ENCODE measurements around the gene ABCD1.

The ABCD1 gene

DNA sequence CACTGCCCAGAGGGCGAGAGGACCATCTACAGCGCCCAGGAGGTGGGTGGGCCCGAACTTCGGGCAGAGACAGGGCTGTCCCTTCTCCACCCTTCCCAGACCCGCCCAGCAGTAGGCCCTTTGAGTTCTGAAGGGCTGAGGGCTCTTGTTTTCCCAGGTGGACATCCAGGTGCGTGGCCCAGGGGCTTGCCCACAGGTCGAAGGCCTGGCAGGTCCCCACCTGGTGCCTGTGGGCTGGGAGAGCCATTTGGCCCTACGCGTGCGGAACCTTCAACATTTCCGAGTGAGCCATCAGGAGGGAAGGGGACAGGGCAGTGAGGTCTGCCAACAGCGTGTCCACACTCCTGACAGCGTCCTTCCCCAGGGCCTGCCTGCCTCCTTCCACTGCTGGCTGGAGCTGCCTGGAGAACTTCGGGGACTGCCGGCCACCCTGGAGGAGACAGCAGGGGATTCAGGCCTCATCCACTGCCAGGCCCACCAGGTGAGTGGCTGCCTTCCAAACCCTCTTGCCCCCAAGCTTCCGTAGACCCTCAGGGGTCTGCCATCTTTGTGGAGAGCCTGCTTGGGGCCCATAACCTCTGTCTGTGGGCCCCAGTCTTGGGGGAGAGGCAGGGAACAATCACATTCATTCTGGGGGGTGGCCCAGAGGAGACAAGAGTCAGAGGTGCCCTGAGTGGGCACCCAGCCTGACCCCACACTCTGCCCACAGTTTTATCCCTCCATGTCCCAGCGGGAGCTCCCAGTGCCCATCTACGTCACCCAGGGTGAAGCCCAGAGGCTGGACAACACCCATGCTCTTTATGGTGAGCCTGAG lies 46.2 kb downstream of the ABCD1 start:
- Histone ChIP-seq H4K12ac (ENCODE audit: low read depth, low read length) (no peak overlapping the region), H3K79me1 (ENCODE audit: low read length) (no peaks in the 10 kb centered on the region), H4K91ac (ENCODE audit: low read depth, low read length) (no peak overlapping the region), H2AK5ac (ENCODE audit: low read length) (no peak overlapping the region), H4K8ac (ENCODE audit: low read depth, low read length) (no peak overlapping the region), H2BK5ac (ENCODE audit: low read depth, low read length, poor library complexity) (no peak overlapping the region), H2AFZ (ENCODE audit: insufficient read depth, low read length, poor library complexity) (no peak overlapping the region), H3K4me3 (ENCODE audit: low read depth, low read length) (no peak overlapping the region), H3K4me1 (ENCODE audit: control insufficient read depth in 1 of 2, insufficient read depth in 2 of 2, low read length in 2 of 2) (no peaks in the 10 kb centered on the region), H3K27ac (ENCODE audit: low read depth, low read length) (no peak overlapping the region), H3K9ac (ENCODE audit: low read length) (no peak overlapping the region), H3K4me2 (ENCODE audit: low read length) (no peak overlapping the region), H3K23ac (ENCODE audit: low read length) (no peak overlapping the region), H3K27me3 (ENCODE audit: insufficient read depth, low read length) (no peaks in the 10 kb centered on the region), H2BK12ac (ENCODE audit: low read length) (no peak overlapping the region), H3K79me2 (ENCODE audit: control insufficient read depth, insufficient read depth, low read length, poor library complexity) (no peaks in the 10 kb centered on the region), H3K36me3 (ENCODE audit: control insufficient read depth in 1 of 2, insufficient read depth in 2 of 2, low read length in 2 of 2) (no peaks in the 10 kb centered on the region), H3K18ac (ENCODE audit: low read length) (no peak overlapping the region), H3K4ac (ENCODE audit: low read depth, low read length) (no peak overlapping the region), H2BK120ac (ENCODE audit: insufficient read depth, low read length, poor library complexity) (no peak overlapping the region), H3K14ac (ENCODE audit: low read length) (no peak overlapping the region), H3K9me3 (ENCODE audit: insufficient read depth, low read depth, low read length) (peaks cover 2% of the 10 kb centered on the region)
- WGBS (ENCODE audit: extremely low coverage, insufficient coverage, insufficient read length) = no CpG with 5 or more reads among the region's 18 CpGs
- no peak for DNase-seq

DNA sequence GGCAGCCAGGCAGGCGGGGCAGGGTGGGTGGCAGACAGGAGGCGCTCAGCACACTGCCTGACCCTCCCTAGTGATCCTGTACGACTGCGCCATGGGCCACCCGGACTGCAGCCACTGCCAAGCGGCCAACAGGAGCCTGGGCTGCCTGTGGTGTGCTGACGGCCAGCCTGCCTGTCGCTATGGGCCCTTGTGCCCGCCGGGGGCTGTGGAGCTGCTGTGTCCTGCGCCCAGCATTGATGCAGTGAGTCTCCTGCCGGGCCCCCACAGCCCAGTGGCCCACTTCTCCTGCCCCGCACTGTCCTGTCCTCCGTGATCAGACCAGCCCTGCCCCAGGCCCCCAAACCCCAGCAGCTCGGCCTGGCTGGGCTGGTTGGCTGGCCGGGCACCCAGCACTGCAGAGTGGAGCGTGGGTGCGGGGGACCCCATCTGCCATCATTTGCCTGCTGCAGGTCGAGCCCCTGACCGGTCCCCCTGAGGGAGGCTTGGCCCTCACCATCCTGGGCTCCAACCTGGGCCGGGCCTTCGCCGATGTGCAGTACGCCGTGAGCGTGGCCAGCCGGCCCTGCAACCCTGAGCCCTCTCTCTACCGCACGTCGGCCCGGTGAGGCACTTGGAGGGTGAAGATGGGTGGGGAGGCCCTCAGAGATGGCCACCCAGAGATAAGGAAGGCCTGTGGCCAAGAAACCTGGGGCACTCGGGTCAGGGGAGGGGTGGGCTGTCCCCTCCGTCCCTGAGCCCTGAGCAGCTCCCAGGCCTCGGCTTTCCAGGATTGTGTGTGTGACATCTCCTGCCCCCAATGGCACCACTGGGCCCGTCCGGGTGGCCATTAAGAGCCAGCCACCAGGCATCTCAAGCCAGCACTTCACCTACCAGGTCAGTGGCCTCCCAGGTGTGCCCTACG lies 47.0 kb downstream of the ABCD1 start:
- WGBS (ENCODE audit: extremely low coverage, insufficient coverage, insufficient read length) = no CpG with 5 or more reads among the region's 37 CpGs
- no peaks in the 10 kb centered on the region for H3K27me3 ChIP-seq (ENCODE audit: insufficient read depth, low read length)

DNA sequence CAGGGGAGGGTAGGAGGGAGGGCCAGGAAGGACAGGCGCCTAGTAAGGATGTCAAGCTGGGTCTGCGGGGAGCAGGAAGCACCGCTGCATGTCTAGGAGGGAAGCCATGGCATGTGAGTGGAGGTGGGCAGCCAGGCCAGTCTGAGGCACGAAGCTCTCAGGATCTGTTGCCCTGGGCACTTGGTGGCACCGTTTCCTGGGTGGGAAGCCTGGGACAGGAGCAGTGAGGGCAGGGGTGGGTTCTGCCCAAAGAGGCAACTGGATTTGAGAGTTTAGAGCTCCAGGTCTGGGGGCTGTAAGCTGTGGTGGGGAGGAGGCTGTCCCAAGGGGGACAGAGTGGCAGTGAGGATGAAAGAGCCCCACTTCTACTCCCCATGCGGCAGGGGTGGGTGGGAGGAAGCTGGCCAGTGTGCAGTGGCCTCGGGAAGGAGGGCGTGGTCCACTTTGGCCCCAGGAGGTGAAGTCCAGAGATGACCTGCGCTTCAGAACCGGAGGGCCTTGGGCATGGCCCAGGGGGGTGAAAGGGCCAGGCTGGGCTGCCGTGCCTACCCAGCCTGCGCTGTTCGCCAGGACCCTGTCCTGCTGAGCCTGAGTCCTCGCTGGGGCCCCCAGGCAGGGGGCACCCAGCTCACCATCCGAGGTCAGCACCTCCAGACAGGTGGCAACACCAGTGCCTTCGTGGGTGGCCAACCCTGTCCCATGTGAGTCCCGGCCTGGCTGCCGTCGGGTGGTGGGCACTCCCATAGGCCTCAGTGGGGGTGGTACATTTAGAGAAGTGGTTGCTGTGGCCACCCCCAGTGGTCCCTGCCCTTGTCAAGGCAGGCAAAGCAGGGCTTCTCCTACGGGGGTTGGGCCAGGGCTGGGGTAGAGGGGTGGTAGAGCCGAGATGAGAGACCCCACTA lies 47.9 kb downstream of the ABCD1 start:
- no peak overlapping the region for H3K4me3 ChIP-seq (ENCODE audit: low read depth, low read length)
- no peak overlapping the region for H3K4ac ChIP-seq (ENCODE audit: low read depth, low read length)
- H2BK120ac ChIP-seq (ENCODE audit: insufficient read depth, low read length, poor library complexity) = no peak overlapping the region
- no peak overlapping the region for H2AFZ ChIP-seq (ENCODE audit: insufficient read depth, low read length, poor library complexity)
- no peak overlapping the region for H3K4me2 ChIP-seq (ENCODE audit: low read length)
- no peak overlapping the region for H2AK5ac ChIP-seq (ENCODE audit: low read length)
- H3K9me3 ChIP-seq (ENCODE audit: insufficient read depth, low read depth, low read length) = peaks cover 3% of the 10 kb centered on the region
- no peak overlapping the region for H4K91ac ChIP-seq (ENCODE audit: low read depth, low read length)
- H3K18ac ChIP-seq (ENCODE audit: low read length) = no peak overlapping the region
- no peaks in the 10 kb centered on the region for H3K36me3 ChIP-seq (ENCODE audit: control insufficient read depth in 1 of 2, insufficient read depth in 2 of 2, low read length in 2 of 2)
- no peaks in the 10 kb centered on the region for H3K4me1 ChIP-seq (ENCODE audit: control insufficient read depth in 1 of 2, insufficient read depth in 2 of 2, low read length in 2 of 2)
- no peak overlapping the region for H2BK12ac ChIP-seq (ENCODE audit: low read length)
- H4K12ac ChIP-seq (ENCODE audit: low read depth, low read length) = no peak overlapping the region
- no peak overlapping the region for H3K14ac ChIP-seq (ENCODE audit: low read length)
- no peak overlapping the region for H4K8ac ChIP-seq (ENCODE audit: low read depth, low read length)
- no CpG with 5 or more reads among the region's 21 CpGs for WGBS (ENCODE audit: extremely low coverage, insufficient coverage, insufficient read length)
- H3K23ac ChIP-seq (ENCODE audit: low read length) = no peak overlapping the region
- H3K27ac ChIP-seq (ENCODE audit: low read depth, low read length) = no peak overlapping the region
- no peak overlapping the region for H2BK5ac ChIP-seq (ENCODE audit: low read depth, low read length, poor library complexity)
- DNase-seq = no peak
- no peaks in the 10 kb centered on the region for H3K79me2 ChIP-seq (ENCODE audit: control insufficient read depth, insufficient read depth, low read length, poor library complexity)
- no peak overlapping the region for H3K9ac ChIP-seq (ENCODE audit: low read length)
- no peaks in the 10 kb centered on the region for H3K79me1 ChIP-seq (ENCODE audit: low read length)
- H3K27me3 ChIP-seq (ENCODE audit: insufficient read depth, low read length) = no peaks in the 10 kb centered on the region

More for the DNA sequence above, 47.0 kb downstream of the ABCD1 start:
- DNase-seq = no peak
- Histone ChIP-seq H4K8ac (ENCODE audit: low read depth, low read length) (no peak overlapping the region), H3K23ac (ENCODE audit: low read length) (no peak overlapping the region), H2AFZ (ENCODE audit: insufficient read depth, low read length, poor library complexity) (no peak overlapping the region), H4K12ac (ENCODE audit: low read depth, low read length) (no peak overlapping the region), H3K79me1 (ENCODE audit: low read length) (no peaks in the 10 kb centered on the region), H2BK12ac (ENCODE audit: low read length) (no peak overlapping the region), H2BK120ac (ENCODE audit: insufficient read depth, low read length, poor library complexity) (no peak overlapping the region), H3K4me3 (ENCODE audit: low read depth, low read length) (no peak overlapping the region), H3K14ac (ENCODE audit: low read length) (no peak overlapping the region), H3K27ac (ENCODE audit: low read depth, low read length) (no peak overlapping the region), H3K79me2 (ENCODE audit: control insufficient read depth, insufficient read depth, low read length, poor library complexity) (no peaks in the 10 kb centered on the region), H3K4me2 (ENCODE audit: low read length) (no peak overlapping the region), H2BK5ac (ENCODE audit: low read depth, low read length, poor library complexity) (no peak overlapping the region), H4K91ac (ENCODE audit: low read depth, low read length) (no peak overlapping the region), H2AK5ac (ENCODE audit: low read length) (no peak overlapping the region), H3K18ac (ENCODE audit: low read length) (no peak overlapping the region), H3K36me3 (ENCODE audit: control insufficient read depth in 1 of 2, insufficient read depth in 2 of 2, low read length in 2 of 2) (no peaks in the 10 kb centered on the region), H3K4ac (ENCODE audit: low read depth, low read length) (no peak overlapping the region), H3K4me1 (ENCODE audit: control insufficient read depth in 1 of 2, insufficient read depth in 2 of 2, low read length in 2 of 2) (no peaks in the 10 kb centered on the region), H3K9ac (ENCODE audit: low read length) (no peak overlapping the region), H3K9me3 (ENCODE audit: insufficient read depth, low read depth, low read length) (peaks cover 3% of the 10 kb centered on the region)

DNA sequence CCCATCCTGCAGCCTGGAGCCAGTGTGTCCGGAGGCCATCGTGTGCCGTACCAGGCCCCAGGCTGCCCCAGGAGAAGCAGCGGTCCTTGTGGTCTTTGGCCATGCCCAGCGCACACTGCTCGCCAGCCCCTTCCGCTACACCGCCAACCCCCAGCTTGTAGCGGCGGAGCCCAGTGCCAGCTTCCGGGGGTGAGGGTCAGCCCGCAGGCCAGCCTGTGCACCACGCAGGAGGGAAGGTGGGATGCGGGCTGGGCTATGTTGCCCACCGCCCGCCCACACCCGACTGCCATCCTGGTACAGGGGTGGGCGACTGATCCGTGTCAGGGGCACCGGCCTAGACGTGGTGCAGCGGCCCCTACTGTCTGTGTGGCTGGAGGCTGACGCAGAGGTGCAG lies 48.6 kb downstream of the ABCD1 start:
- no peak overlapping the region for H3K14ac ChIP-seq (ENCODE audit: low read length)
- no peak overlapping the region for H3K23ac ChIP-seq (ENCODE audit: low read length)
- no peak overlapping the region for H3K4ac ChIP-seq (ENCODE audit: low read depth, low read length)
- no peak overlapping the region for H2BK5ac ChIP-seq (ENCODE audit: low read depth, low read length, poor library complexity)
- DNase-seq = no peak
- H2BK120ac ChIP-seq (ENCODE audit: insufficient read depth, low read length, poor library complexity) = no peak overlapping the region
- H2BK12ac ChIP-seq (ENCODE audit: low read length) = no peak overlapping the region
- no peak overlapping the region for H4K12ac ChIP-seq (ENCODE audit: low read depth, low read length)
- H3K4me2 ChIP-seq (ENCODE audit: low read length) = no peak overlapping the region
- no CpG with 5 or more reads among the region's 23 CpGs for WGBS (ENCODE audit: extremely low coverage, insufficient coverage, insufficient read length)
- no peaks in the 10 kb centered on the region for H3K79me2 ChIP-seq (ENCODE audit: control insufficient read depth, insufficient read depth, low read length, poor library complexity)
- no peaks in the 10 kb centered on the region for H3K27me3 ChIP-seq (ENCODE audit: insufficient read depth, low read length)
- no peaks in the 10 kb centered on the region for H3K4me1 ChIP-seq (ENCODE audit: control insufficient read depth in 1 of 2, insufficient read depth in 2 of 2, low read length in 2 of 2)
- no peak overlapping the region for H2AFZ ChIP-seq (ENCODE audit: insufficient read depth, low read length, poor library complexity)
- no peak overlapping the region for H3K4me3 ChIP-seq (ENCODE audit: low read depth, low read length)
- peaks cover 3% of the 10 kb centered on the region for H3K9me3 ChIP-seq (ENCODE audit: insufficient read depth, low read depth, low read length)
- no peaks in the 10 kb centered on the region for H3K36me3 ChIP-seq (ENCODE audit: control insufficient read depth in 1 of 2, insufficient read depth in 2 of 2, low read length in 2 of 2)
- no peak overlapping the region for H3K27ac ChIP-seq (ENCODE audit: low read depth, low read length)
- H2AK5ac ChIP-seq (ENCODE audit: low read length) = no peak overlapping the region
- no peak overlapping the region for H3K18ac ChIP-seq (ENCODE audit: low read length)
- no peaks in the 10 kb centered on the region for H3K79me1 ChIP-seq (ENCODE audit: low read length)
- no peak overlapping the region for H4K91ac ChIP-seq (ENCODE audit: low read depth, low read length)
- no peak overlapping the region for H4K8ac ChIP-seq (ENCODE audit: low read depth, low read length)
- no peak overlapping the region for H3K9ac ChIP-seq (ENCODE audit: low read length)

Data from trophoblast cell (in vitro differentiated cells and primary cell).